ENCODE measurements around the gene KCNH4.

The KCNH4 gene

GRCh38 chr17:42135664-42136653 is 45.0 kb downstream of the KCNH4 start:
- DNase-seq, result peak; percentile 36

- DNase-seq, result no peak
Observed at GRCh38 chr17:42135151-42135550, 45.8 kb downstream of the KCNH4 start.

GRCh38 chr17:42133461-42134041 is 47.4 kb downstream of the KCNH4 start:
- DNase-seq, result no peak

- peak; percentile 80 for DNase-seq
Observed at GRCh38 chr17:42132941-42133340, 48.0 kb downstream of the KCNH4 start.

- no peak for DNase-seq
Observed at GRCh38 chr17:42131981-42132432, 48.9 kb downstream of the KCNH4 start.

- no peak for DNase-seq
Observed at GRCh38 chr17:42131232-42131631, 49.7 kb downstream of the KCNH4 start.

GRCh38 chr17:42130310-42130936 is 50.5 kb downstream of the KCNH4 start:
- DNase-seq, result no peak

- no peak for DNase-seq
Observed at GRCh38 chr17:42129109-42129837, 51.7 kb downstream of the KCNH4 start.

- no peak for DNase-seq
Observed at GRCh38 chr17:42127414-42127813, 53.5 kb downstream of the KCNH4 start.

GRCh38 chr17:42126836-42127235 is 54.1 kb downstream of the KCNH4 start:
- no peak for DNase-seq

- DNase-seq, result no peak
Observed at GRCh38 chr17:42125565-42125964, 55.4 kb downstream of the KCNH4 start.

- no peak for DNase-seq
Observed at GRCh38 chr17:42124256-42124655, 56.7 kb downstream of the KCNH4 start.

GRCh38 chr17:42122371-42123303 is 58.3 kb downstream of the KCNH4 start, which contains the start of gene HSPB9:
Gene HSPB9 (plus strand): TSS chr17:42122804. CDS start chr17:42122851, 47 bp downstream.
- DNase-seq, result no peak

- peak; percentile 82 for DNase-seq
Observed at GRCh38 chr17:42120770-42121769, 59.9 kb downstream of the KCNH4 start, which contains the start of gene KAT2A. Gene KAT2A (minus strand): TSS chr17:42121367. CDS start chr17:42121304, 63 bp downstream.

GRCh38 chr17:42120161-42120769 is 60.7 kb downstream of the KCNH4 start:
- no peak for DNase-seq

GRCh38 chr17:42119301-42119700 is 61.6 kb downstream of the KCNH4 start:
- no peak for DNase-seq

- no peak for DNase-seq
Observed at GRCh38 chr17:42118545-42118944, 62.4 kb downstream of the KCNH4 start.

- DNase-seq, result no peak
Observed at GRCh38 chr17:42118126-42118510, 62.8 kb downstream of the KCNH4 start.

- DNase-seq, result no peak
Observed at GRCh38 chr17:42117397-42118125, 63.4 kb downstream of the KCNH4 start.

Measured in fibroblast of skin of scalp (primary cell).